Limb (tissue), 2 donors: Measurements from ENCODE around the gene ITGA8.
"Not testable (repeated sequence)": the region's sequence is repeated elsewhere in the genome, so short reads cannot be mapped to it uniquely, and the experiment has no call there.

Experiments
- DNase-seq, 2 donors: peaks; one replicate each; pipeline ENCODE4 v3.0.0-alpha.2; 2016; ENCODE audit errors: extremely low spot score in 2 of 2

Gene ITGA8

DNA sequence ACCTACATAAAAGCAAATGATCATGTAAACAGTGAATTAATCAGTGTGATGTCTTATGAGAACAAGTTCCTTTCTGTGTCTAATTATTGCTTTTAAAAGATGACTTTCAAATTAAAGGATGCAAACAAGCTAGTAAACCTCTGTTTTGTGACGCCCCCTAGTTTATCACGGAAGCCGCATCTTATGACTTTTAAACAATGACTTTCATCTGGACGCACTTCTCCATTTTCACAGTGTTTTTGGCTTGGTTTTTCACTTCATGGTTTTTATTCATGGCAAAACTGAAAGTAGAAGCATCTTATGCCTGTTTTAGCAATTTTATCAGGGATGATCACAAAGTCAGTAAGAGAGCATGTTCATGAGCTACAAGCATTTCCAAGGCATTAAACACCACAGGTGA is 35.0 kb downstream of the ITGA8 start:
- no peak for DNase-seq

GRCh38 chr10:15681076-15681475 is 38.6 kb downstream of the ITGA8 start:
- no peak for DNase-seq

DNA sequence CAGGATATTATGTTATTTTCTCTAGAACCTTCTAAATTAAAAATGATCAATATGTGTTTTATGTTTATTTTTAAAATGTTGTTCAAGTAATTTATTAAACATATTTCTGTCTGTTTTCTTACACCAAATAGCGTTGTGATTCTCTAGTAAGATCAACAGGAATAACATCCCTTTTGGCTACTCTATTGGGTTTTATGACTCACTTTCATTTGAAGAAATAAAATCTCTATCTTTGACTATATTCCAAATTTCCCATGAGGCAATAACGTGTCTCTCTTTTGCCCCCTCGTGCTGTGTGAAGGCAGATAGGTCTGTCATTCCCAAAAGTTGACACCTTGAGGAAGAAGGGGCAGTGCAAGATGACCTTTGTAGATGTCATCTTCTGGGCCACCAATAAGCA is 40.9 kb downstream of the ITGA8 start:
- no peak for DNase-seq

GRCh38 chr10:15672469-15672868 is 47.3 kb downstream of the ITGA8 start:
- DNase-seq = no peak

DNA sequence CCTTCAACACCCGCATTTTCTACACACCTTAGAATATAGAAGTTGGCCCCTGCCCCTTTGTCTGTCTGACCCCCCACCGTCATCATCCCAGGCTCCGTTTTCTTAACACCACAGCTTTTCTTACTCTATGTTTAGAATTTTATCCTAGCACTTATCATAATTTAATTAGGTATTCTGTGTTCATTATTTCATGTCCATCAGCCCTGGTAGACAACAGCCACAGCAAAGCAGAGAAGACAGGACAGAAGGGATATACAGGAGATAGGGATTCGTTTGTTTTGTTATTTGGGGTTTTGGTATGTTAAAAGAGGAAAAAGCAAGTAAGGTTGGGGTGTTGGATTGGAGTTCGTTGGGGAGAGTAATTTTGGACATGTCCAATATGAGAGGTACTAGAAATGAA is 48.8 kb downstream of the ITGA8 start:
- no peak for DNase-seq

DNA sequence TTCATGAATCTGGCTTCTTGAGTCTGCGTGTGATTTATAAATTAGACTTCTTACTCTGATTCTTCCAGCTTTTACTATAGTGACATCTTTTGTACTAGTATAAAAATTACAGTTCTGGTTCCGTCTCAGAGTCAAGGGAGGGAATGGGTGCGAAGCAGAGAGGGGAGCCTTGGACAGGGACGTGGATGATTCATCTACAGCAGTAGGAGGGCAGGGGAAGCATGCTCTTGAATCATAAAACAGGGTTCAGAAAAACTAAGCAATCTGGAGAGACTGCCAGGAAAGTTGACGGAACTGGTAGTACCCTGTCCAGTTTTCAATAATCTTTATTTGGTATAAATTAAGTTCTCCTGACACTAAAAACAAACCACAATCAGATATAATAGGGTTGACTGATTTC is 58.1 kb downstream of the ITGA8 start:
- no peak for DNase-seq

DNA sequence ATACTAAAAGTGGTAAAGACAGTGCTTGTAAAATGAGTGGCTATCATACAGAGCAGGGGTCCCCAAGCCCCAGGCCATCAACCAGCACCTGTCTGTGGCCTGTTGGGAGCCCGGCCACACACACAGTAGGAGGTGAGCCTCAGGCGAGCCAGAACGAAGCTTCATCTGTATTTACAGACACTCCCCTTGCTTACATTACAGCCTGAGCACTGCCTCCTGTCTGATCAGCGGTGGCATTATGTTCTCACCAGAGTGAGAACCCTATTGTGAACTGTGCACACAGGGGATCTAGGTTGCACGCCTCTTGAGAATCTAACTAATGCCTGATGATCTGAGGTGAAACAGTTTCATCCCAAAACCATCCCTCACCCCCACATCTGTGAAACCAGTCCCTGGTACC is 58.7 kb downstream of the ITGA8 start:
- no peak for DNase-seq

- no peak for DNase-seq
Measured at GRCh38 chr10:15658069-15658702, 61.5 kb downstream of the ITGA8 start.

DNA sequence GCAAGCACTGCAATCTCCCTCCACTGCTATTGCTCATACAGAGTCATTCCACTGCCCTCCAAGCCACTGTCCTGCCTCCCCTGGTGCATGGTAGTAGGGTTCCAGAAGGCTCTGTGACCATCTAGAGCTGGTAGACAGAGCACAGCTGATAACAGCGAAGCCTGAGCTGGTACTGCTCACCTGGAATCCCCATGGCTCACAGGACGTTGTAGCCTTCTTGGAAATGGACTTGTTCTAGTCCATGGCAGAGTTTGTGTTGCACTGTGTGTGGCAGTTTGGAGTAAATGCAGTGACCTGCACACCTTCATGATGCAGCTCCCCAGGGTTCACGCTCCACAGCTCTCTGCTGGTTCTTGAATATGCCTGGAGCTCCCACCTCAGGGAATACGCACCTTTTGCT is 67.0 kb downstream of the ITGA8 start:
- DNase-seq = no peak

DNA sequence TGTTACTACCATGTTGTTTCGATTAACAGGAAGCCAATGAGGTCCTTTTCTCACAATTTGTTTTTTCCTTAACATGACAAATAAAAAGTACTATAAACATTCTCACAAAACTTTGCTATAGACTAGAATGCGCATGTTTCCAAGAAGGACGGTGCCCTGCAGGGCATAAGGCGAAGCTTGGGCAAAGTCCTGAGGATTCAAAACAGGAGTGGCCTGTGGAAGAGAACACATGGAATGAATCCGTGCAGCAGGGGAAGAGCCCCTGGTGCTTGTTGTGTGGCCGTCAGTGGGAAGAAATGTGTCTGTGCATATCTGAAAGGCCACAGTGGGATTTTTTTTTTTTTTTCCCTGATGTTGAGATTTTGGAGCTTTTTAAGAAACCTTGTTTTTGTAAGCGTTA is 67.6 kb downstream of the ITGA8 start:
- no peak for DNase-seq

- DNase-seq = no peak
Measured at GRCh38 chr10:15651175-15651574, 68.5 kb downstream of the ITGA8 start.

DNA sequence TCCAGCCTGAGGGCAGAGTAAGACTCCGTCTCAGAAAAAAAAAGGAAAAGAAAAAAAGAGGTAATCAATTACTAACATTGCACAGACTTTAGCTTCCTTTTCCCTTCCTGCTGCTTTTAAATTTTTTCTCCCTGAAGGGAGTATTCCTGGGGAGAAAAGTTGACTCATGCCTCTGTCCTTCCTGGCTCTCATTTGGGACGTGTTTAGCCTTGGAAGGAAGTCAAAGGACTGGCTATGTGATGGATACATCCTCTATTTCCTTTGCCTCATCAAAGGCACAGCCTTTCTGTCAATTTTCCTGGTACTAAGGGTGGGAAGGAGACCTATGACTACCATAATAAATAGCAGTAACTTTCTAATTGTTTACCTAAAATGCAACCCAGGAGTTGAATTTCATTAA is 77.6 kb downstream of the ITGA8 start:
- no peak for DNase-seq

DNA sequence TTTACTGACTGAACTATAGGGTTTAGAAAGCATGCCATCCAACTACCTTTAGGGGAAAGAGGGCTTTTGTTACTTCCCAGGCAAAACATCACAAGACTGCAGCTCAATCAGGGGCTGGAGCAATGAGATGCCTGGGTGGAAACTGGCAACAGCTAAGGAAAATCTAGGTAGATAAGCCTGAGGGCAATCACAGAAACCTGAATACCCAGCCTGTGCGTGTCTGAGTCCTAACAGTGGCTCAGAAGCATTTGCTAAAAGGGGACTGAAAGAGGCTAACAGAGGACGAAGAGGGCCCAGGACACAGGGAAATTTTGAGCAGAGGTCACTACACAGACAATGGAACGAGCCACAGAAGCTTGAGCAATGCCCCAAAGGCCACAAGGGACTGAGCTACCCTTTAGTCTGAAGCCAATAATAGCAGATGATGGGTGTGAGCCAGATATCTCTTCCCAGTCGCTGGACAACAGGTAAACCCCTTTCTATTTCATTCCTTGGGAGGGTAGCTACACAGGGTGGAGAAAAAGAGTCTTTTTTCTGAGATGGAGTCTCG is 79.1 kb downstream of the ITGA8 start:
- no peak for DNase-seq

DNA sequence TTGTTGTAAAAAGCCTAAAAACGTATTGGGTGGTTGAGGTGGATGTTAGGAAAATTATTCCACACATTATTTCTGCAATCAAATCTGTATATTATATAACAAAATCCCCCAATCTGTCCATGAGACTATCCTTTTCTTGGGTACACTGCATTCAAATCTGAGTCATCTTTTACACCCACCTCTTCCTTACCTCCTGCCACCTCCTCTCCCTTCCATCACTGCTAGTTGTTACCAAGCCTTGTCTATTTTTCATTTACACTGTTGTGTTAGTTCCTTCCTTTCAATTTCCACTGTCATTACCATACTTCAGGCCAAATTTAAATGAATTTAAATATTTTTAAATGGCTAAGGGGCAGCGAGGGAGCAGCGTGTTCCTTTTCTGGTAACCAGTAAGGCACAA is 83.3 kb downstream of the ITGA8 start:
- no peak for DNase-seq

DNA sequence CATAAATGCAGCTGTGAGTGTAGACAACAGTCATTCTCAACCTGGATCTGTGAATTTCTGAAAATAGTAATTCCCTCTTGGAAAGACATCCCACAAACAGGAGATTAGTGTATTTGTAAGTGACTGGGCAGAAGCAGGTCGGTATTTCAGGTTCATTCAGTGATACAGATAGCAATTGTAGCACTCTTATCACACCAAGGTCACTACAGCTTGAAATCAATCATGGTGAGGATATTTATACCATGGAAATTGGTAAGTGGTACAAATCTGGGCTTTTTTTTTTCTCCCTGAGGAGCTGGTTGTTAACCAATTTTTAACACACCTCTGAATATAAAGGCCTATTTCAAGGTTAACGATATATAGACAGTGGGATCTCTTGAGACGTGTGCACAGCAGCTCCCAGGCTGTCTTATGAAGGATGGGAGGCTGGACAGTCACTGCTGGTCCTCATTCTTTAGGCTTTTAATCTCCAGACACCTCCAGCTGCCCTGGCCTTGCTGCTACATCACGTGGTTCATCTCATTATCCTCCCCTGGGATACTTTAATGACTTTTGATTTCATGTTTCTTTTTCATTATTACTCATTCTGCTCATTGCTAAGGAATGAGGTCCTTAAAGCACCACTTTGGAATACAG is 87.1 kb downstream of the ITGA8 start:
- DNase-seq = no peak

DNA sequence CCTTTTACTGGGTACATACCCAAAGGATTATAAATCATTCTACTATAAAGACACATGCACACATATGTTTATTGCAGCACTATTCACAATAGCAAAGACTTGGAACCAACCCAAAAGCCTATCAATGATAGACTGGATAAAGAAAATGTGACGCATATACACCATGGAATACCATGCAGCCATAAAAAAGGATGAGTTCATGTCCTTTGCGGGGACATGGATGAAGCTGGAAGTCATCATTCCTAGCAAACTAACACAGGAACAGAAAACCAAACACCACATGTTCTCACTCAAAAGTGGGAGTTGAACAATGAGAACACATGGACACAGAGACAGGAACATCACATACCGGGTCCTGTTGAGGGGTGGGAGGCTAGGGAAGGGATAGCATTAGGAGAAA is 88.5 kb downstream of the ITGA8 start:
- not testable (repeated sequence) for DNase-seq

DNA sequence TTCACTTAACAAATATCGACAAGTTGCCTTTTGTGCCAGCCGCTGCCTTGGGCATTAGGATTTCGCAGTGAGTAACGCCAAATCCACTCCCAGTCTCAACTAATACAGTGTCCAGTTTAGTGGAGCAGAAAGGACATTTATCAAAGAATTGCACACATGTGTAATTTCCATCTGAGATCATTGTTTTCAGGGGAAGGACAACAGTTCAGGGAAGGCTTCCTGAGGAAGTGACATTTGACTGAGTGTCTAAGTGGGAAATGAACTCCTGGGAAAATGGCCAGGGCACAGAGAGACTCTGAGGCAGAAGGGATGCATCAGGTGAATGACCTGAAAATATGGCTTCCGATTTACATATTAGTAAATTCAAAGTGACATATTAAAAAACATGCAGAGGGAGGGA is 89.4 kb downstream of the ITGA8 start:
- no peak for DNase-seq

GRCh38 chr10:15627617-15628196 is 92.0 kb downstream of the ITGA8 start:
- no peak for DNase-seq

GRCh38 chr10:15626937-15627336 is 92.8 kb downstream of the ITGA8 start:
- no peak for DNase-seq

- DNase-seq = no peak
Measured at GRCh38 chr10:15625261-15625660, 94.5 kb downstream of the ITGA8 start.

- DNase-seq = no peak
Measured at GRCh38 chr10:15624401-15625196, 95.1 kb downstream of the ITGA8 start.

GRCh38 chr10:15620836-15621515 is 98.7 kb downstream of the ITGA8 start:
- DNase-seq = no peak
